ENCODE data around the gene SCN4B. TPM values are rescaled to one million over a fixed set of nuclear protein-coding genes. Genes with fewer than 3 reads are reported as not detected.

Gene SCN4B
- polyA plus RNA-seq, 3 donors from 2014 or later, result not detected

DNA sequence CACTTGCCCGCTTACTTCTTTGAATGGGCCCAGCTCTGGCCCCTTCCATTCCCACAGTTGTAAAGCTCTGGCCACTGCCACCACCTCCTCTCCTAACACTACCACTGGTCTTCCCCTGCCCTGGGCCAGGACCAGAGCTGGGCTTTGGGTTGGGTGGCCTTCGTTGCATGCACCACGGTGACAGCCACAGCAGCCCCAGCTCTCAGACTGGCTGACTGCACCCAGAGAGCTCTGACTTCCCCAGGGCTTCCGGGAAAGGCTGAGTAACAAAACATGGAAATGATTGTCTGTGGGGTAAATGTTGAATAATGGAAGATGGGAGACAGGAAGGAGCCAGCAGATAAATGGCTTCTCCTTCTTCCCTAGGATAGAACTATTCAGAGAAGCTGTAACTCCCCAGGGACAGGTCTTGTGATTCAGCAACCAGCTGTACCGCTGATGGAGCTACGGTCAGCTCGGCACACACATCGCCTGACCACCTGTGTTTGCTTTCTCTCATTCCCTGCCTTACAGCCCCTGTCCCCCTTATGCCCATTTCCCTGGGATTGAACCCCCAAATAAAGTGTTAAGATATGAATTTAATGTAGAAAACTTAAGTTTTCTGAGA, 27.6 kb downstream of the SCN4B start:
- H3K27ac Mint-ChIP-seq, result no peak overlapping the region
- peaks cover 0 to 3% (median 0%) of the 10 kb centered on the region in 6 donors for H3K9me3 Mint-ChIP-seq
- no peaks in the 10 kb centered on the region for H3K4me1 Mint-ChIP-seq

GRCh38 chr11:118120793-118121192, 31.8 kb downstream of the SCN4B start:
- H3K27ac Mint-ChIP-seq, result no peak overlapping the region
- no peak for DNase-seq
- H3K36me3 Mint-ChIP-seq, result peaks cover 0 to 7% (median 0%) of the 10 kb centered on the region in 3 donors
- no peaks in the 10 kb centered on the region for H3K4me1 Mint-ChIP-seq
- H3K9me3 Mint-ChIP-seq, result peaks cover 0 to 3% (median 0%) of the 10 kb centered on the region in 6 donors
- peaks cover 2 to 10% (median 7%) of the 10 kb centered on the region in 3 donors for H3K27me3 Mint-ChIP-seq (ENCODE audit: low read depth in 3 of 3)
- no peak overlapping the region for H3K4me3 Mint-ChIP-seq

More for the DNA sequence above, 27.6 kb downstream of the SCN4B start:
- peaks cover 0 to 7% (median 0%) of the 10 kb centered on the region in 3 donors for H3K36me3 Mint-ChIP-seq
- no peak overlapping the region for H3K4me3 Mint-ChIP-seq
- peaks cover 2 to 6% (median 2%) of the 10 kb centered on the region in 3 donors for H3K27me3 Mint-ChIP-seq (ENCODE audit: low read depth in 3 of 3)
- no peak for DNase-seq

DNA sequence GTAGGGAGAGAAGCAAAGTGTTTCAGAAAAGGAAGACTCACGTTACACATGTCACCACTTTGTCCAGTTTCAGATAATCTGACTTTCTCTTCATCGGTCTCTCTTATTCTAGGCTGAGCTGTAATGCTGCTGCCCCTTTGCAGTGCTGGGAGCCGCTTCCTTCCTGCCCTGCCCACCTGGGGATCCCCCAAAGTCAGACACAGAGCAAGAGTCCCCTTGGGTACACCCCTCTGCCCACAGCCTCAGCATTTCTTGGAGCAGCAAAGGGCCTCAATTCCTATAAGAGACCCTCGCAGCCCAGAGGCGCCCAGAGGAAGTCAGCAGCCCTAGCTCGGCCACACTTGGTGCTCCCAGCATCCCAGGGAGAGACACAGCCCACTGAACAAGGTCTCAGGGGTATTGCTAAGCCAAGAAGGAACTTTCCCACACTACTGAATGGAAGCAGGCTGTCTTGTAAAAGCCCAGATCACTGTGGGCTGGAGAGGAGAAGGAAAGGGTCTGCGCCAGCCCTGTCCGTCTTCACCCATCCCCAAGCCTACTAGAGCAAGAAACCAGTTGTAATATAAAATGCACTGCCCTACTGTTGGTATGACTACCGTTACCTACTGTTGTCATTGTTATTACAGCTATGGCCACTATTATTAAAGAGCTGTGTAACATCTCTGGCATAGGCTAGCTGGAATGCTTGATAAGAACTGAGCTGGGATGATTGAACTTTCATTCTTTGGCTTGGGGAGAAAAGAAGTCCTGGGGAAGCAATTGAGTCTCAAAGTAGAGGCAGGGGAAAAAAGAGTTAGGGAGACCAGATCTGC, 34.6 kb downstream of the SCN4B start:
- Mint-ChIP-seq H3K4me3 (no peak overlapping the region), H3K27ac (no peak overlapping the region), H3K27me3 (ENCODE audit: low read depth in 3 of 3) (peaks cover 2 to 7% (median 6%) of the 10 kb centered on the region in 3 donors), H3K36me3 (peaks cover 0 to 7% (median 0%) of the 10 kb centered on the region in 3 donors), H3K9me3 (peaks cover 0 to 3% (median 0%) of the 10 kb centered on the region in 6 donors), H3K4me1 (no peaks in the 10 kb centered on the region)
- DNase-seq, result no peak

DNA sequence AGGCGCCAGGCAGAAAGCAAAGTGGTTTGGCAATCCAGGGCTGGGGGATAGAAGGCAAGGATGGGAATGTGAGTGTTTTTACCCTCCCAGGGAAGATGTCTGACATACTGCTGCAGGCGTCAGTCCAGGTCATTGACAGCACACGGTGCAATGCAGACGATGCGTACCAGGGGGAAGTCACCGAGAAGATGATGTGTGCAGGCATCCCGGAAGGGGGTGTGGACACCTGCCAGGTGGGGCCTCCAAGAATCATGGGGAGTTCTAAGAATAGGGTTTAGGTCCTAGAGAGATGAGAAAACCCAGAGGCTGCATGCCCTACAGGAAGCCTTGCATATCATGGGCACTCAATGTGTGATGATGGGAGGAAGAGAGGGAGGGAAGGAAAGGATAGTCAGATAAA, 37.6 kb downstream of the SCN4B start:
- Mint-ChIP-seq H3K9me3 (no peaks in the 10 kb centered on the region), H3K27me3 (ENCODE audit: low read depth in 3 of 3) (peaks cover 2 to 6% (median 6%) of the 10 kb centered on the region in 3 donors), H3K4me1 (no peaks in the 10 kb centered on the region), H3K27ac (peak overlapping the region in 1 of 6 donors; percentile 31), H3K4me3 (no peak overlapping the region), H3K36me3 (no peaks in the 10 kb centered on the region)
- no peak for DNase-seq

DNA sequence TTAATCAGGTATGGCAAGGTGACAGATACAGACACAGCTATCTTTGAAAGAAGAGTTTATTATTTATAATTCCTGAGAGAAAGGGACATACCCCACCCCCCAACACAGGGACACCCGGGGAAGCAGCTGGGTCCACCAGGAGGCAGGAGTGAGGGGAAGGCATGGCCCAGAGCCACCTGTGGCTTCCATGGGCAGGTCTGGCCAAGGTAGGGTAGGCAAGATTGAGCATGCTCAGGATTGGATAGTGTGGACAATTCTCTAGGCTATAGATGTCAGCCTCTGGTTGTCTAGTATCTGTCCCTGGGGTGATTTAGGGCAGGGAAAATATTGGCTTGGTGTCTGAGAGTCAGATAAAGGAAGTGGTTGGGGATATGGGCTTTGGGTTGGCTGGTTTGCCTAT, 38.4 kb downstream of the SCN4B start:
- Mint-ChIP-seq H3K9me3 (no peaks in the 10 kb centered on the region), H3K27ac (peak overlapping the region in 1 of 6 donors; percentile 31), H3K4me1 (no peaks in the 10 kb centered on the region), H3K4me3 (no peak overlapping the region), H3K36me3 (no peaks in the 10 kb centered on the region), H3K27me3 (ENCODE audit: low read depth in 3 of 3) (peaks cover 2 to 6% (median 6%) of the 10 kb centered on the region in 3 donors)
- DNase-seq, result no peak

DNA sequence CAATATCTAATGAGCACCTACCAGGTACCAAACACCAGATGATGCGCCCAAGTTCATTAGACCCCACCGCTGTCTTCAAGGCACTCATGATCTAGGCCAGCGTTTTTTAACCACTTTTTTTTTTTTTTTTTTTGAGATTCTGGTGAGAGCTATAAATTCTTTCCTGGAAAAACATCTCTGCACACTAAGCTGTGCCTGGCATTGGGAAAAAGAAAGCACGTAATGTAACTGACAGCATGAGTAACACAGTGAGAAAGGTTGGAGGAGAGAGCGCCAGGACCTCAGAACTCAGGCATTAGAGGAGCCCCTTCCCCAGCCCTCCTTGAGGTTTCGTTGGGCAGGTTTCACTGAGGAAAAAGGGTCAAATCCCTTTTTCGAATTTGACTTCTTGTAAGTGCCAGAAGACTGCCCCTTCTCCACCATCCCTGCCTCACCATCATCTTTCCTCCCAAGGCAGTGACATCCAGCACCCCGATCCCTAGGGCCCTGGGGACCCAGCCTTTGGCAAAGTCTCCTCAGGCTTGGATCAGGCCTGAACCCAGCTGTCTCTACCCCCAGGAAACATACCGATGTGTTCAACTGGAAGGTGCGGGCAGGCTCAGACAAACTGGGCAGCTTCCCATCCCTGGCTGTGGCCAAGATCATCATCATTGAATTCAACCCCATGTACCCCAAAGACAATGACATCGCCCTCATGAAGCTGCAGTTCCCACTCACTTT, 39.8 kb downstream of the SCN4B start:
- no peaks in the 10 kb centered on the region for H3K4me1 Mint-ChIP-seq
- no peak overlapping the region for H3K27ac Mint-ChIP-seq
- DNase-seq, result no peak
- H3K4me3 Mint-ChIP-seq, result no peak overlapping the region
- H3K9me3 Mint-ChIP-seq, result no peaks in the 10 kb centered on the region
- H3K27me3 Mint-ChIP-seq (ENCODE audit: low read depth in 3 of 3), result peaks cover 0 to 4% (median 4%) of the 10 kb centered on the region in 3 donors
- no peaks in the 10 kb centered on the region for H3K36me3 Mint-ChIP-seq

GRCh38 chr11:118111744-118112035, 40.9 kb downstream of the SCN4B start:
- no peak overlapping the region for H3K27ac Mint-ChIP-seq

DNA sequence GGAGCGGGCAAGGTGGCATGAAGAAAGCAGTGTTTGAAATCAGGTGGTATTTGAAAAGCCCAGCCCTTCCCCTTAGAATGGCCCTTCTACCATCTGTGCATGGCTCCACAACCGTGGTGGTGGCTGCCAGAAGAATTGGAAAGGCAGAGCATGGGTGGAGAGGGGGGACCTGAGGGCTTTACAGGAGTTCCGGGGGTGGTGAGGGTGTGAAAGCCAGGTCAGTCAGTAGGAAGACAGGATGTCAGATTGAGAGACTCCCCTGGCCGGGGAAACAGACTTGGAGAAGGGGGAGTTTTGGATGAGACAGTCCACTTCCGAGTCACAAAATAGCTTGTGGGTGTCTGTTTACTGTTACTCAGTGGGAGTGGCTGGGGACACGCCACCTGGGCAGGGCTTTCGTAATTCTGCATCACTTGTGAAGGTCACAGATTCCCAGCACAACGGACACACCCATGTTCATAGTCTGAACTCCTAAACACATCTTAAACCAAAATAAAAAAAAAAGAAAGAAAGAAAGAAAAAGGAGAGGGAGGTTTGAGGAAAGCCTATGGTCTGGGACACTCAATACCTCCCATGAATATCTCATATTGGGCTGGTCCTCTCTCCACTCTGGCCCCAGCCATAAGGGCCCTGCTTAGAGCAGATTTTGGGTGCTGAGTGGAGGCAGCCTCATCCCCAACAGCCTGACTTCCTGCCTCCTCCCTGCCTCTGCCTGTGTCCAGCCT, 41.4 kb downstream of the SCN4B start:
- no peak overlapping the region for H3K4me3 Mint-ChIP-seq
- H3K9me3 Mint-ChIP-seq, result no peaks in the 10 kb centered on the region
- no peaks in the 10 kb centered on the region for H3K4me1 Mint-ChIP-seq
- H3K27me3 Mint-ChIP-seq (ENCODE audit: low read depth in 3 of 3), result peaks cover 0 to 1% (median 0%) of the 10 kb centered on the region in 3 donors
- no peak for DNase-seq
- H3K27ac Mint-ChIP-seq, result no peak overlapping the region
- H3K36me3 Mint-ChIP-seq, result no peaks in the 10 kb centered on the region

More at GRCh38 chr11:118111744-118112035, 40.9 kb downstream of the SCN4B start:
- H3K9me3 Mint-ChIP-seq, result no peaks in the 10 kb centered on the region
- no peak overlapping the region for H3K4me3 Mint-ChIP-seq
- no peaks in the 10 kb centered on the region for H3K36me3 Mint-ChIP-seq
- no peak for DNase-seq
- H3K4me1 Mint-ChIP-seq, result no peaks in the 10 kb centered on the region
- H3K27me3 Mint-ChIP-seq (ENCODE audit: low read depth in 3 of 3), result peaks cover 0 to 1% (median 0%) of the 10 kb centered on the region in 3 donors

DNA sequence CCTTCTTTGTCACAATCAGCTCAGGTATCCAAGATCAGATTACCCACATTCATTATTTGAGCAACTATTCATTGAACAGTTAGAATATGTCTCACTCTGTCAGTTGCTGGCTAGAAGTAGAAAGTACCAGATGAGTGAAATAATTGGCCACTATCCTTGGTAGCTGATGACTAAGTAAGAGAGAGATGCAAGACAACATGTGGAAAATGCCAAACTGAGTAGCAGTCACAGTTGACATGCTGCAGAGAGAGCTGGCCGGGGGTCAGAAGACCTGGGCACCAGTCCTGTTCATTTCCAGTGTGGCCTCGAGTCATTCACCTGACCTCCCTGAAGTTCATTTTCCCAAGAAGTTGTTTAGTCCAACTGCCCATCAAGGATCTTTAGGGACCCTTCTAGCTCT, 43.4 kb downstream of the SCN4B start:
- Mint-ChIP-seq H3K4me1 (no peaks in the 10 kb centered on the region), H3K9me3 (no peaks in the 10 kb centered on the region)
- no peak for DNase-seq

DNA sequence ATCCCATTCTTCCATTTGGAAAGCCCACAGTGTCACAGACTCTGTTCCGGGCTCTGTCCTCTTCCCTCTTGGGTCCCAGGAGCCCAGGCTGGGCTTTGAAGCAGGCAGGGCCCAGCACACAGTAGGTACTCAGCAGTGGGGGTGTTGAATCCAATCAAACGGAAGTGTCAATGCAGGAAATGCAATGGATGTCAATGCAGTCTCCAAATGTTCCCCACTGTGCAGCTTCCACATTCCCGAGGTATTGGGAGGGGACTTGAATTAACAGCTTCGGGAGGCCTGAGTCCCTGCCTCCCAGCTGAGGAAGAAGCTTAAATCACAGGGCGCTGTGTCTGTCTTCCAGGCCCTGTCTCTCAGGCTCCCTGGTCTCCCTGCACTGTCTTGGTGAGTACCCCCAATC, 44.1 kb downstream of the SCN4B start:
- Mint-ChIP-seq H3K4me3 (no peak overlapping the region), H3K36me3 (no peaks in the 10 kb centered on the region), H3K4me1 (no peaks in the 10 kb centered on the region), H3K27me3 (ENCODE audit: low read depth in 3 of 3) (peaks cover 0 to 3% (median 1%) of the 10 kb centered on the region in 3 donors), H3K27ac (no peak overlapping the region), H3K9me3 (no peaks in the 10 kb centered on the region)
- DNase-seq, result no peak

More for the DNA sequence above, 43.4 kb downstream of the SCN4B start:
- H3K27ac Mint-ChIP-seq, result no peak overlapping the region
- H3K36me3 Mint-ChIP-seq, result no peaks in the 10 kb centered on the region
- peaks cover 0 to 3% (median 1%) of the 10 kb centered on the region in 3 donors for H3K27me3 Mint-ChIP-seq (ENCODE audit: low read depth in 3 of 3)
- H3K4me3 Mint-ChIP-seq, result no peak overlapping the region

DNA sequence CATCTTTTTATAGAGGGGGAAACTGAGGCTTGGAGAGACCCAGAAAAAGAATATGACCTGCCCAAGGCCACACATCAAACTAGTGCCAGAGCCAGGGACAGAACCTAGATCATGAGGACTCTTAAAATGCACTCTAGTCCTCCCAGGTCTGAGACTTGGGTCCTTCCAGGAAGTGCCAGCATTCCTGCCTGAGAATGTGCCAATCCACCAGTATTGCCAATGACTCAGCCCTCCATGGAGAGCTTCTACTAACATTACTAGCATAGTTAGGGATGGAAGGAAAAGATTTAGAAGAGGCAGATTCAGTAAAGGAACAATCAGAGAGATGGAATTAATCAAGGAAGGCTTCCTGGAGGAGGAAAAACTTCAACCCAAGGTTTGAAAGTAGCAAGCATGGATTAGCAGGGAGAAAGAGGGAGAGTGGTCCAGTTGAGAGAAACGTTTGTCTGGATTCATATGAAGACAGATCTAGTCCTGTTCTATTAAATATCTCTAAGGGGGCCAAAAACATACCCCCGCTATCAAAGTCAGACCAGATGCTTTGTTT, 45.8 kb downstream of the SCN4B start:
- Mint-ChIP-seq H3K36me3 (no peaks in the 10 kb centered on the region), H3K4me1 (no peaks in the 10 kb centered on the region), H3K9me3 (no peaks in the 10 kb centered on the region), H3K27ac (no peak overlapping the region), H3K27me3 (ENCODE audit: low read depth in 3 of 3) (peaks cover 0 to 6% (median under 1%) of the 10 kb centered on the region in 3 donors), H3K4me3 (no peak overlapping the region)
- DNase-seq, result no peak

GRCh38 chr11:118105657-118106305, 46.8 kb downstream of the SCN4B start:
- no peak overlapping the region for H3K27ac Mint-ChIP-seq
- no peaks in the 10 kb centered on the region for H3K4me1 Mint-ChIP-seq
- peaks cover 0 to 6% (median 0%) of the 10 kb centered on the region in 3 donors for H3K27me3 Mint-ChIP-seq (ENCODE audit: low read depth in 3 of 3)
- no peak overlapping the region for H3K4me3 Mint-ChIP-seq
- H3K36me3 Mint-ChIP-seq, result no peaks in the 10 kb centered on the region
- H3K9me3 Mint-ChIP-seq, result no peaks in the 10 kb centered on the region
- no peak for DNase-seq

DNA sequence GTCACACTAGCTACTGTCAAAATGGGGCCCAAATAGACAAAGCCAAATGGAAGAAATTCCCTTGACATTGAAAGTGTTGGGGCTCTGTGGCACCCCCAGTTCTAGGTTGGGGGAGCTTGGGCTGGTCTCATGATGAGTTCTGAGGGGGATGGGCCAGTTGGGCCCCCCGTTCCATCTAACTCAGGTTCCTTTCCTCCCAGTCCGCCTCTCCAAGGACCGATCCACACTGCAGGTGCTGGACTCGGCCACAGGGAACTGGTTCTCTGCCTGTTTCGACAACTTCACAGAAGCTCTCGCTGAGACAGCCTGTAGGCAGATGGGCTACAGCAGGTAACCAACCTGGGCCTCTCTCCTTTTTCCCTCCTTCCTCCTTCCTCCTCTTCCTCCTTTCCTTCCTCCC, 48.1 kb downstream of the SCN4B start:
- no peaks in the 10 kb centered on the region for H3K4me1 Mint-ChIP-seq
- H3K27me3 Mint-ChIP-seq (ENCODE audit: low read depth in 3 of 3), result peaks cover 0 to 6% (median 3%) of the 10 kb centered on the region in 3 donors
- no peaks in the 10 kb centered on the region for H3K36me3 Mint-ChIP-seq
- H3K9me3 Mint-ChIP-seq, result no peaks in the 10 kb centered on the region
- no peak overlapping the region for H3K27ac Mint-ChIP-seq
- H3K4me3 Mint-ChIP-seq, result no peak overlapping the region
- DNase-seq, result no peak
